ENCODE measurements around the gene FBXL13.

The FBXL13 gene

DNA sequence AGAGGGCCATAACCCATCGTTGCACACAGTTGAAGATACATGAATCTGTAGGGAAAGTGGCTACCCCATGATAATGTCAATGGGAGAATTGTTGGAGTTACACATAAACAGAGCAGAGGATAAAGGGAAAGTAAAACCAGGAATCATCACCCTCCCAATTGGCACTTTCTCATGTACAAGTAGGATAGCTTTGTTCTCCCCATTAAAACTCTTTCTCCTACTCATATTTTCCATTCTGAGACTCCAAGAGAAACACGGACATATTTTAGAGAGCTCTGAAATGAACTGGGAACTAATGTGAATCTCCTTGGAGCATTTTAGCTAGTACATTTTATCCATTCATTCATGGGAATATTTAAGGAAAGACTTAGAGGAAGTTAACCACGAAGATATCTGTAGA lies 179.0 kb downstream of the FBXL13 start:
- DNase-seq (ENCODE audit: low read depth) = no peak

DNA sequence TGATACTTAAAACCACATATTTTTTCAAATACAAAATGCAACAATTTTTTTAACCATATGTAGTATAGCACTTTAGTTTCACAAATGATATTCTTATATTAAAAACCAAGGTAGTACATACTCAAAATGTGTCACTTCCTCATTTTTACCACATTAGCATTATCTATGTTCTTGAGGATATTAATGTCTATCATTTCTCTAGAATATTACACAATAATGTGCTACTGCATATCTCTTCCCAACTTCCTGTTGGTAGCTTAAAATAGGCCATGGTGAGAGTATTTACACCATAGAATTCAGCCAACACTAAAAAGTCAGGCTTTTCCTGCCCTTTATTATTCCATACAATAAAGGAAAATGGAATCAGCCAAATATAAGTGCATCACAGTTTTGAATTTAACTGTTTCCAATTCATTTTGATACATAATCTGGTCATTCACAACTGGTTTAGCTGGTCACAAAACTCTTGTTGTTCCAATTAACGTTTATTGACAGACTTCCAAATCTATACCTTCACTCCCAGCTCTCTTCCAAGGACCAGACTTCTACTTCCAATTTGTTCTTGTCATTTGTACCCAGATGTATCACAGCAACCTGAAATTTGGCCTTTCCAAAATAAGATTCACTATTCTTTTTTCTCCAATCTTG lies 181.8 kb downstream of the FBXL13 start:
- no peak for DNase-seq (ENCODE audit: low read depth)

DNA sequence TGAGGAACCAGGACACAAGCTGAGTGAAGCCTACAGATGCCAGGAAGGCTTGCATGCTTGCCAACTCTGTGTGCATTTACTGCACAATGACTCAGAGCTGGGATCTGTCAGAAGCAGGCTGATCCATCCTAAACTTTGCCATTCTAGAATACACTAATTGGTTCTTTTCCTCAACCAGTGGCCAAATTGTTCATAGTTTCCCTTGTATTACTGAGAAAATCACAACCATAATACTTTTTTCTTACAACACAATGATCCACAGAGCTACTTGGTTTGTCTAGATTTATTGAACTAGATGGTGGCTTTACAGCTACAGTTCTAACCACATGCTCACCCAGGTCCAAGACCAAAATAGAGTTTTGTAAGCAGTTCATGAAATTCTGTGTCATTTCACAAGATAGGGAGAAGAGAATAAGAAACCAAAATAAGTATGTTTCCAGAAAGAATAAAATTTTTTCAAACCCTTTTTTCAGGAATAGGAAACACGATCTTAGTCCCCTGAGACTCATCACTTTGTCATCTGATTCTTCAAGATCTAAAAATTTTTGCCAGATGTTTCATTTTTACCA lies 182.8 kb downstream of the FBXL13 start:
- no peak for DNase-seq (ENCODE audit: low read depth)

DNA sequence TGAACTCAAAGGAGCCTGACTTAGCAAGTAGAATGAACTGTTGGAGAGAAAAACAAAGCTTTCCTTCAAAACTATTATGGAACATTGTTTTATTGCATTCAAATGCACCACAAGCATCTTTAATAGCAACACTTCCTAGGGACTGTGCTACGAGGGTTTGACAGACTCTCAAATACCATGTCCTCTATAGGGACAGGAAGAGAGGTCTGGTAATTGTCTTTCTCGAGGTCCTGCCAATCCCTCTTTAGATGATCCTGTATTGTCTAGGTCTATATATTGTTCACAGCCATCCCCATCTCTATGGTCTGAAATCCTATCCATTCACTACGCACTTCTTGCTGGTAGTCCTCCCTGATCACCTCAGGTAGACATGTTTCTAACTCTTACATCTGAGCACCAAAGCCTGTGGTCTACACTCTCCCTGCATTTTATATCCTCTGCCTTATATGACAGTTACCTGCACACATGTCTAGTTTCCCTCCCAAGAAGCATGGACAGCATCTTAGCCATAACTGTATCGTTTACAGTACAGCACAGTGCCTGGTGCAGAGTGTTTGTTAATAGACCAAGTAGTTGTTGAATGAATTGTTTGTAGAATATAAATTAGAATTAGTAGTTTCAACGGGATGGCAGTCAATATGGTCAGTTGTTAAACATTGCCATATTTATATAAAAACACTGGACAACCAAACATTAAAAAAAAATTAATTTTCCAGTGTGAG lies 183.5 kb downstream of the FBXL13 start:
- DNase-seq (ENCODE audit: low read depth) = no peak

GRCh38 chr7:102890292-102890970 lies 184.2 kb downstream of the FBXL13 start:
- DNase-seq (ENCODE audit: low read depth) = no peak

DNA sequence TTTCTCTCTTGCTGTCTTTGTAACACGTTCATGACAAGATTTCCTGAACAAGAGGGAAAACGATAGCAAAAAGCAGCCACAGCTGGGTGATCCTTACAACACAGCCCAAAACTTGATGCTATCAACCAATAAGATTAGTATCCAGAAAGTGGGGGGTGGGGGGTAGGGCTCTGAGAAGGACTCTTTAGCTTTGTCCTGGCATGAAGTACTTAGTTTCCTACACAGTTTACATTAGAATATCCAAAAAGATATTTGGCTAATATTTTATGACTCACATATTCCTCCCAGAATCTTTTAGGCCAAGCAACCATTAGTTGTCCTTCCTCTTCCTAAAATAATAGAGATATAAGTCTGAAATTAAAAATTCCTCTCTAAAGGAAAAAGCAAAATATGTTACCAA lies 184.7 kb downstream of the FBXL13 start:
- DNase-seq (ENCODE audit: low read depth) = no peak

GRCh38 chr7:102888561-102889233 lies 185.9 kb downstream of the FBXL13 start:
- DNase-seq (ENCODE audit: low read depth) = no peak

DNA sequence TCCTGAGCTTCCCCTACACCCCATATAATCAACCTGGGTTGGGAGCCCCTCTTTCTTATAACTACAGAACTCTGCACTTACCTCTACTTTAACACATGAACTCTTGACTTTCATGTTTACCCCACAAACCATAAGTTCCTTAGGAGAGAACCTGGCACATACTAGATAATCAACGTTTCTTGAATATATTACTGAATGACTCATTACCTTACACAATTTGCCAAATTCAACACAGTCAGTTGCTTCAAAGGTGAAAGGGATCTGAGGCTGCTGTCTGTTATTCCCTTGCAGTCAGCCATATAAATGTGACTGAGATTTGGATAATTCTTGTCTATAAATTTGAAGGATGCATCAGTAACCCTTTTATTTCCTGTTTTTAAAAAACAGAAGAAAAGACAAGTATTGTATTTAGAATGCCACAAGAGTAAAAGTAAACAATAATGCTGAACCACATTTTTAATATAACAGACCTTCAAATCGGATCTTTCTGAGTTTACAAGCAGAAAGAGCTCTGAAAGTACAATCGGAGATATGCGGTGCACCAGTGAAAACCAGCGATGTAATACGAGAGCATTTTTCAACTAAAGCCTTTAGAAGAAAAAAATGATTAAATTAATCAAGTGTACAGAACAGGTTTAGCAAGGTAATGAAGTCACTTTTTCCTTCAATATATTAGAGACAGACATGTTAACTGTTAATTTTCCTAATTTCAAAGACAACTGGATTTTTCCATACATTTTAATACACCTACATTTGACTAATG lies 191.3 kb downstream of the FBXL13 start:
- DNase-seq (ENCODE audit: low read depth) = no peak

- DNase-seq (ENCODE audit: low read depth) = no peak
Measured at GRCh38 chr7:102875700-102876295, 198.8 kb downstream of the FBXL13 start.

DNA sequence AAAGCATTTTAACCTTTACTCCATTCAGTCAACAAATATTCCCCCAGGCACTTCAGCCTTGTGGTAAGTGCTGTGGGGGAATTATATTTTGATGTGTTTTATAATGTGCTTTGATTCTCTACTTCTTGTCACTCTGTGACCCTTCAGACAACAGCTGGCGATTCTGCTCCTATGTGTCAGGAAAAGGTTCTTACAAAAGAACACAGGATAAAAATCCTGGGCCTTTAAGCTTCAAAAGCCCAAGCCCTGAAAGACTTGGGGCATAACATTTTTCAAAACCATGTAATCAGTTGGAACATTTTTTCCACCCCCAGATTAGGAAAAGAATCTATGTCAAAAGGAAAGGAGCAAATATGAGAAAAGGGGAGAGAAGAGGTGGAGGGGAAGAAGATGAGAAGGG lies 199.6 kb downstream of the FBXL13 start:
- no peak for DNase-seq (ENCODE audit: low read depth)

DNA sequence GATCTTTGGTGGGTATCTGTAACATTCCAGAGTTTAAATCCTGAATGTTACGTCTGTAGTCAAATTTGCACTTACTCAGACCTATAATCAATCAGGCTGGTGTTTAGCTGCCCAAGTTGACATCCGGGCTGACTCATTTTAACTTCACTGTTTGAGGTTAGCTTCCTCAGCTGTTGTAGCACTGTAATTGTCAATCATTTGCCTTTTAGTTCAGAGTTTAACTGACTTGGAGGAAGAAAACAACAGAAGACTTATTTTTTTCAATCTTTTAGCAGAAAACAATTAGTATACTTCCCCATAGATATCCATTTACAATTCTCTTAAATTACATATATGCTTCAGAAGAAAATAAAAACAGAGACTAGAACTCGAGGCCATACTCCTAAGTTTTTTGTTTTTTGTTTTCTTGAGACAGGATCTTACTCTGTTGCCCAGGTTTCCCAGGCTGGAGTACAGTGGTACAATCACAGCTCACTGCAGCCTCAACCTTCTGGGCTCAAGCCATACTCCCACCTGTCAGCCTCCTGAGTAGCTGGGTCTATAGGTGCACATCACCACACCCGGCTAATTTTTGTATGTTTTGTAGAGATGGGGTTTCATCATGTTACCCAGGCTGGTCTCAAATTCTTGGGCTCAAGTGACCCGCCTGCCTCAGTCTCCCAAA lies 200.3 kb downstream of the FBXL13 start:
- DNase-seq (ENCODE audit: low read depth) = no peak

GRCh38 chr7:102873470-102874165 lies 201.0 kb downstream of the FBXL13 start:
- DNase-seq (ENCODE audit: low read depth) = no peak

DNA sequence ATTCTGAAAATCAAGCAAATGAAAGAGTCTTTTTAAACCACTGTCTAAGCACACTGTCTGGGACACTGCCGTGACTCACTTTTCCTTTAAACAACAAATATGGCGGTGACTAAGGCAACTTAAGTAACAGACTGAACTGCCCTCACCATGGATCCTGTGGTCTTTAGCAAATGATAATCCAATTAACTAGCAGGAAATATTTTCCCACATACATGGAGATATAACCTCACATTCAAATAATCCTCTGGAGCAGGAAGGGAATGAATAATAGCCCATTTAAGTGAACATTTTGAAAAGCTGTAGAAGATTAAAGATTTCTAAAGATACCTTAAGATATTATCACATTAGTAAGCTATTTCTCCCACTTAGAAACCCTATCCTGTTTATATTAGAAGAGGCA lies 202.1 kb downstream of the FBXL13 start:
- DNase-seq (ENCODE audit: low read depth) = no peak

- DNase-seq (ENCODE audit: low read depth) = no peak
Measured at GRCh38 chr7:102869195-102869594, 205.4 kb downstream of the FBXL13 start.

- no peak for DNase-seq (ENCODE audit: low read depth)
Measured at GRCh38 chr7:102866535-102867215, 207.9 kb downstream of the FBXL13 start.

DNA sequence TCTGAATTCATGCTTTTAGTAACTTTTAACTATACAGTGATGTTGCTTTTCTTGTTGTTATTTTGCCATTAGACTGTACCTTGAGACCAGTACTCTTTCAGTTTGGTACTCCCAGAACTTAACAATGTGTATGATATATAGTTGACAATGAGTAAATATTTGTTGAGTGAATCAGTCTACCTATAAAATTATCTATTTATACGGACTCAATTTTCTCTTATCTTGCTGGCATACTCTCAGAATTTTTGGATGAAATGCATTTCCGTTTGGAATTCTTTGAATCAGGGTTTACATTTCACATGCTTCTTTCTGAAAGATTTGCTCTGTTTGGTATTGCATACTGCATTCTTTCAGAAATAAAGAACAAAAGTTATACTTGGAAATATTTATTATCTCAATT lies 209.6 kb downstream of the FBXL13 start:
- DNase-seq (ENCODE audit: low read depth) = no peak

GRCh38 chr7:102860351-102860811 lies 214.2 kb downstream of the FBXL13 start:
- no peak for DNase-seq (ENCODE audit: low read depth)

DNA sequence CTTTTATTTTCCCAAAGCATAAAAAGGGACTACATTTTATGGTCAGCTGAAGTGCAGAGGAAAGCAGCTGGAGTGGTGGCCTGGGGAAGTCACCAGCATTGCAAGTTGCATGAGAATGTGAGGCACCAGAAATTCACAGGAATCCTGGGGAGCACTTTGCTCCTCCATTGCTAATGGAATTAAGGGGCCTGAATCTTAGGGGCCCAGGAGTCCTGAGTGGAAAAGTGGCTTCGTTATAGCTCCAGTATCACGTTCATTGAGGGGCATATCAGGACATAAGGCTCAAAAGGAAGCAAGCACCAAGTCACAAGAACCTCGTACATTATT lies 214.8 kb downstream of the FBXL13 start:
- DNase-seq (ENCODE audit: low read depth) = no peak

DNA sequence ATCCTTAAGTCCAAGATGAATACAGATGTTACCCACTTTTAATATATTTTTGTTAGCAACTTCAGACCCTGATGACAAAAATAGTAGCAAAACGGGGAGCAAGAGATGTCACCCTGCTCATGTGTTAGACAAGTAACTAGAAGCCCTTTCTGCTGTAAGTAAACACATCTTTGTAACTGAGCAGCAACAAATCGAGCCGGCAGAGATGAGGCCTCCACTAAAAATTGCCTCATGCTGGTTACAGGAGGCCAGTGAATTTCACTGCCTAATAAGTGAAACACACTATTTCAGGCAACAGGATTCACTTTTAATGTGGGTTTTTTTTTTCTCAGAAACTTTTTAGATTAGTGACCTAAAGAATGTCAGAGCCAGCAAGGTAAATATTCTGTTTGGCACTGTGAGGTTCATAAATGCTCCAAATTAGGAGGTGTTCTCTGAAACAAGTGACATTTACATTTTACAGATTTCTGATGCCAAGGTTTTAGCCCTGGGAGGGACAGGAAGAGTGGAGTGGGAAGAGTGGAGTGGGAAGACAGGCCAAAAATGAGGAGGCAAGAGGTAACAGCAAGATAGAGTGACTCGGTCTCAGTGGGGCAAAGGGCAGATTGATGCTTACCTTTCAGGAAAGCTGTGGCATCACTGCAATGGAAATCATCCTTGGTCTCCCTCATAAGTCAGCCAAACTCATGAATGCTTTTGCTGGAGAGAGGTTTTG lies 215.4 kb downstream of the FBXL13 start:
- no peak for DNase-seq (ENCODE audit: low read depth)

Measured in stimulated activated CD8-positive, alpha-beta memory T cell treated with anti-CD3 and anti-CD28 coated beads, Interleukin-12 subunit alpha, Interleukin-12 subunit beta, amount 100 ng/mL, for 4 hours (primary cell).